IMR-90 (cell line): Measurements from ENCODE around the gene KCTD3. TPM values are rescaled to one million over a fixed set of nuclear protein-coding genes. Genes with fewer than 3 reads are reported as not detected.

ENCODE experiments used
- ATAC-seq: fragments of 200-7000 bp; cut with Tn5 transposase; 2 replicates; pipeline ENCODE4 v1.9.1; 2020; ENCODE audit warnings: low read depth, mild to moderate bottlenecking, moderate library complexity
- BruUV-seq: library from RNA; stranded (reverse); fragments of 400-500 nt; replicated peaks from 2 replicates; lab custom pipeline; 2021; lab: Mats Ljungman, UMichigan
- CTCF ChIA-PET: fragments of 300-600 bp; formaldehyde crosslinking; extraction: SDS; loops from one replicate; lab custom pipeline; 2021; ENCODE audit warnings: antibody characterized with exemption; lab: Yijun Ruan, JAX
- POLR2A ChIA-PET: fragments of 300-600 bp; sonication (Branson Sonifier 250); formaldehyde crosslinking; loops from one replicate; lab custom pipeline; 2022; ENCODE audit warnings: antibody characterized with exemption; ENCODE audit not compliant: unreplicated experiment; lab: Charles Lee
- DNase-seq: peaks from one replicate; pipeline ENCODE4 v3.0.0; 2013
- H2AFZ ChIP-seq: replicated peaks from 2 replicates; pipeline ENCODE3; 2013; ENCODE audit warnings: low read length, mild to moderate bottlenecking; ENCODE audit not compliant: poor library complexity
- H2AK5ac ChIP-seq: 2 replicates; pipeline ENCODE4 v1.6.1; 2013; ENCODE audit warnings: low read depth, low read length, inconsistent platforms
- H2AK9ac ChIP-seq: replicated peaks from 2 replicates; pipeline ENCODE3; 2013; ENCODE audit warnings: mild to moderate bottlenecking, low read depth, low read length, moderate library complexity; ENCODE audit not compliant: poor library complexity
- H2BK120ac ChIP-seq: 2 replicates; pipeline ENCODE4 v1.6.1; 2013; ENCODE audit warnings: low read depth, low read length, inconsistent platforms
- H2BK15ac ChIP-seq: 3 replicates; pipeline ENCODE4 v1.6.1; 2013; ENCODE audit warnings: low read depth, low read length, inconsistent platforms
- H2BK20ac ChIP-seq: 2 replicates; pipeline ENCODE4 v1.6.1; 2013; ENCODE audit warnings: low read depth, mild to moderate bottlenecking, inconsistent platforms, low read length, moderate library complexity
- H2BK5ac ChIP-seq: 2 replicates; pipeline ENCODE4 v1.6.1; 2013; ENCODE audit warnings: mild to moderate bottlenecking, low read depth, low read length, inconsistent platforms; ENCODE audit not compliant: poor library complexity, severe bottlenecking
- H3K14ac ChIP-seq: replicated peaks from 2 replicates; pipeline ENCODE4 v1.6.1; 2013; ENCODE audit warnings: low read depth, low read length, inconsistent platforms
- H3K18ac ChIP-seq: 2 replicates; pipeline ENCODE4 v1.6.1; 2013; ENCODE audit warnings: low read depth, low read length, control low read depth
- H3K23ac ChIP-seq: 2 replicates; pipeline ENCODE4 v1.6.1; 2013; ENCODE audit warnings: low read depth, low read length, inconsistent platforms
- H3K27ac ChIP-seq: 2 replicates; pipeline ENCODE4 v1.5.1; 2013; ENCODE audit warnings: mild to moderate bottlenecking, control low read depth, low read length; ENCODE audit not compliant: insufficient read depth
- H3K27me3 ChIP-seq: 2 replicates; pipeline ENCODE4 v1.6.1; 2013; ENCODE audit warnings: low read length; ENCODE audit not compliant: control insufficient read depth, insufficient read depth
- H3K36me3 ChIP-seq: 2 replicates; pipeline ENCODE4 v1.6.1; 2013; ENCODE audit warnings: low read length, mixed read lengths; ENCODE audit not compliant: control insufficient read depth, insufficient read depth
- H3K4ac ChIP-seq: 2 replicates; pipeline ENCODE4 v1.6.1; 2013; ENCODE audit warnings: low read depth, low read length, inconsistent platforms
- H3K4me1 ChIP-seq: 2 replicates; pipeline ENCODE4 v1.6.1; 2013; ENCODE audit warnings: low read length, mixed read lengths; ENCODE audit not compliant: control insufficient read depth, insufficient read depth
- H3K4me2 ChIP-seq: 2 replicates; pipeline ENCODE4 v1.6.1; 2013; ENCODE audit warnings: low read depth, mild to moderate bottlenecking, control low read depth, low read length, moderate library complexity
- H3K4me3 ChIP-seq: 2 replicates; pipeline ENCODE4 v1.5.1; 2013; ENCODE audit warnings: low read depth, mild to moderate bottlenecking, control low read depth, low read length, moderate library complexity; ENCODE audit not compliant: insufficient read depth
- H3K56ac ChIP-seq: 2 replicates; pipeline ENCODE4 v1.6.1; 2013; ENCODE audit warnings: low read length, inconsistent platforms; ENCODE audit not compliant: insufficient read depth; ENCODE audit errors: extremely low read depth
- H3K79me1 ChIP-seq, 2 experiments: 2 replicates each; pipeline ENCODE4 v1.6.1; 2013; ENCODE audit warnings: low read length in 2 of 2, inconsistent platforms in 1 of 2, low read depth in 1 of 2
- H3K9ac ChIP-seq: 2 replicates; pipeline ENCODE4 v1.6.1; 2013; ENCODE audit warnings: low read depth, low read length, control low read depth
- H3K9me1 ChIP-seq: 2 replicates; pipeline ENCODE4 v1.6.1; 2013; ENCODE audit warnings: low read length, inconsistent platforms; ENCODE audit not compliant: insufficient read depth
- H3K9me3 ChIP-seq: 2 replicates; pipeline ENCODE4 v1.6.1; 2013; ENCODE audit warnings: low read length; ENCODE audit not compliant: control insufficient read depth, insufficient read depth
- H4K20me1 ChIP-seq: 2 replicates; pipeline ENCODE4 v1.6.1; 2013; ENCODE audit warnings: low read length, inconsistent platforms; ENCODE audit not compliant: insufficient read depth
- H4K5ac ChIP-seq: 2 replicates; pipeline ENCODE4 v1.6.1; 2013; ENCODE audit warnings: mild to moderate bottlenecking, low read depth, low read length, control low read depth
- H4K8ac ChIP-seq, 2 experiments: 2 replicates each; pipeline ENCODE4 v1.6.1; 2013; ENCODE audit warnings: low read depth in 2 of 2, low read length in 2 of 2, control low read depth in 1 of 2, inconsistent platforms in 1 of 2
- H4K91ac ChIP-seq: 2 replicates; pipeline ENCODE4 v1.6.1; 2013; ENCODE audit warnings: low read depth, low read length, inconsistent platforms; ENCODE audit not compliant: insufficient read depth
- BHLHE40 ChIP-seq: fragments of 150-350 bp; IDR thresholded peaks from 2 replicates; pipeline ENCODE4 v1.6.1; 2016; ENCODE audit warnings: mild to moderate bottlenecking, low read depth, low read length
- CEBPB ChIP-seq: IDR thresholded peaks from 2 replicates; pipeline ENCODE4 v1.6.1; 2012; ENCODE audit warnings: low read depth, low read length, improper control_type of control experiment
- CHD1 ChIP-seq: IDR thresholded peaks from 2 replicates; pipeline ENCODE4 v1.6.1; 2012; ENCODE audit warnings: low read depth, low read length, improper control_type of control experiment
- CTCF ChIP-seq: conservative IDR thresholded peaks from 2 replicates; pipeline ENCODE4 v1.5.1; 2012; ENCODE audit warnings: mild to moderate bottlenecking, low read depth, low read length, improper control_type of control experiment
- ELK1 ChIP-seq: fragments of 150-350 bp; IDR thresholded peaks from 2 replicates; pipeline ENCODE4 v1.6.1; 2016; ENCODE audit warnings: low read depth, mild to moderate bottlenecking, low read length, moderate library complexity, borderline replicate concordance
- FOS ChIP-seq: fragments of 150-350 bp; IDR thresholded peaks from 2 replicates; pipeline ENCODE4 v1.6.1; 2016; ENCODE audit warnings: low read depth, low read length
- MAFK ChIP-seq: IDR thresholded peaks from 2 replicates; pipeline ENCODE4 v1.6.1; 2012; ENCODE audit warnings: low read depth, low read length, improper control_type of control experiment
- MAZ ChIP-seq: IDR thresholded peaks from 2 replicates; pipeline ENCODE4 v1.6.1; 2012; ENCODE audit warnings: low read depth, mild to moderate bottlenecking, low read length, improper control_type of control experiment, moderate library complexity, borderline replicate concordance
- MXI1 ChIP-seq: IDR thresholded peaks from 2 replicates; pipeline ENCODE4 v1.6.1; 2012; ENCODE audit warnings: low read depth, mild to moderate bottlenecking, low read length, moderate library complexity, borderline replicate concordance
- NFE2L2 ChIP-seq: fragments of 150-350 bp; IDR thresholded peaks from 2 replicates; pipeline ENCODE4 v1.6.1; 2016; ENCODE audit warnings: low read depth, mild to moderate bottlenecking, low read length
- POLR2A ChIP-seq: IDR thresholded peaks from 2 replicates; pipeline ENCODE4 v1.6.1; 2012; ENCODE audit warnings: mild to moderate bottlenecking, low read depth, low read length
- RAD21 ChIP-seq: IDR thresholded peaks from 2 replicates; pipeline ENCODE4 v1.6.1; 2012; ENCODE audit warnings: low read length, improper control_type of control experiment
- RCOR1 ChIP-seq: IDR thresholded peaks from 2 replicates; pipeline ENCODE4 v1.6.1; 2012; ENCODE audit warnings: mild to moderate bottlenecking, low read length, improper control_type of control experiment; ENCODE audit not compliant: insufficient replicate concordance
- RFX5 ChIP-seq: IDR thresholded peaks from 2 replicates; pipeline ENCODE4 v1.8.0; 2012; ENCODE audit warnings: low read depth, mild to moderate bottlenecking, low read length, moderate library complexity
- SMC3 ChIP-seq: fragments of 150-350 bp; IDR thresholded peaks from 2 replicates; pipeline ENCODE4 v1.6.1; 2016; ENCODE audit warnings: low read depth, mild to moderate bottlenecking, antibody characterized with exemption, low read length, moderate library complexity
- USF2 ChIP-seq: fragments of 150-350 bp; IDR thresholded peaks from 2 replicates; pipeline ENCODE4 v1.6.1; 2017; ENCODE audit warnings: mild to moderate bottlenecking, antibody characterized with exemption, low read length, low read depth
- WGBS, 2 experiments: methylation state at CpG; one replicate each; pipeline versions ENCODE4 v1.1.5 to v1.1.7; 2013; ENCODE audit warnings: missing lambda C conversion rate in 2 of 2; ENCODE audit not compliant: insufficient read length in 1 of 2; ENCODE audit errors: extremely low coverage in 2 of 2; 5-methylcytosine and 5-hydroxymethylcytosine counted together
- dilution Hi-C: fragments of 300-500 bp; cut with HindIII; formaldehyde crosslinking; loops from one replicate; pipeline ENCODE4 v1.14.3; 2018; ENCODE audit warnings: low sequenced_read_pairs; ENCODE audit not compliant: unreplicated experiment
- in situ Hi-C: fragments of 300-500 bp; cut with MboI; formaldehyde crosslinking; loops from 3 replicates; pipeline ENCODE4 v1.14.3; 2019; ENCODE audit warnings: low sequenced_read_pairs, inconsistent platforms, mixed read lengths
- intact Hi-C: fragments of 100-400 bp; cut with micrococcal nuclease; formaldehyde crosslinking; loops from 2 replicates; pipeline ENCODE4 v1.10.0; 2022
- polyA plus RNA-seq, 3 experiments: library from polyadenylated mRNA; depleted of rRNA; stranded (reverse); fragments of >200 nt; gene quantifications; 2 replicates each; pipeline ENCODE4 v1.2.3, GENCODE V29; 2012; ENCODE audit warnings: low replicate concordance in 1 of 3
- total RNA-seq: library from RNA; depleted of rRNA; stranded (reverse); fragments of >200 nt; gene quantifications from 2 replicates; pipeline ENCODE4 v1.2.3, GENCODE V29; 2012

KCTD3 gene
- total and polyA plus RNA-seq, 2 of the 4 experiments (the other 2 are of a cell fraction) = 43.6 to 49.5 TPM

- Histone ChIP-seq H3K27me3 (no peaks in the 10 kb centered on the region), H2AK9ac (no peak overlapping the region), H3K56ac (no peak overlapping the region), H3K18ac (no peak overlapping the region), H2BK15ac (no peak overlapping the region), H2AFZ (no peak overlapping the region), H3K9ac (no peak overlapping the region), H3K27ac (no peak overlapping the region), H3K9me3 (no peaks in the 10 kb centered on the region), H2BK120ac (no peak overlapping the region), H3K4ac (no peak overlapping the region), H3K4me2 (no peak overlapping the region), H3K9me1 (no peaks in the 10 kb centered on the region), H2BK20ac (no peak overlapping the region), H4K91ac (no peak overlapping the region), H3K36me3 (no peaks in the 10 kb centered on the region), H4K5ac (no peak overlapping the region), H4K20me1 (no peaks in the 10 kb centered on the region), H3K4me3 (no peak overlapping the region), H2BK5ac (no peak overlapping the region), H3K79me1 (no peaks in the 10 kb centered on the region), H2AK5ac (no peak overlapping the region), H3K4me1 (no peaks in the 10 kb centered on the region; the same call in 1 of the 2 replicates), H3K14ac (no peak overlapping the region), H4K8ac (no peak overlapping the region), H3K23ac (no peak overlapping the region)
- BruUV-seq = no TSS peak
- CTCF ChIA-PET = no interaction called here
- POLR2A ChIA-PET = no interaction called here
- WGBS, 2 experiments = no CpG with 5 or more reads among the region's 1 CpG
- ATAC-seq = no peak
- dilution Hi-C loops = loop anchor here (25.0 kb wide), 1 partner anchor 885 kb away; no protein-coding TSS in a partner anchor
- TF ChIP-seq USF2 (no peak), RCOR1 (no peak), MAZ (no peak), CEBPB (no peak), ELK1 (no peak), RFX5 (no peak), FOS (no peak), BHLHE40 (no peak), CHD1 (no peak), RAD21 (no peak), MAFK (no peak), POLR2A (no peak), CTCF (no peak), NFE2L2 (no peak), SMC3 (no peak), MXI1 (no peak)
- in situ Hi-C loops = loop anchor here (25.0 kb wide), 1 partner anchor 1310 kb away; no protein-coding TSS in a partner anchor
- no peak for DNase-seq
- intact Hi-C loops = no loop called here
Observed at GRCh38 chr1:215547011-215547410, 20.1 kb upstream of the KCTD3 start.
